B cell (primary cell): ENCODE results near the gene ATXN1. TPM values are rescaled to one million over a fixed set of nuclear protein-coding genes. Genes with fewer than 3 reads are reported as not detected.

Experiments used
- ATAC-seq: fragments of 200-7000 bp; cut with Tn5 transposase; one replicate; pipeline ENCODE4 v1.10.0; 2021; ENCODE audit warnings: low read depth, mild to moderate bottlenecking, moderate number of reproducible peaks, moderate library complexity
- CTCF ChIA-PET: fragments of 350-600 bp; sonication (Branson Sonifier 250); formaldehyde crosslinking; loops from one replicate; lab custom pipeline; 2021; ENCODE audit warnings: antibody characterized with exemption, inconsistent platforms; lab: Charles Lee
- POLR2A ChIA-PET: fragments of 350-600 bp; sonication (Branson Sonifier 250); formaldehyde crosslinking; loops from one replicate; lab custom pipeline; 2021; ENCODE audit warnings: antibody characterized with exemption; lab: Charles Lee
- DNase-seq: peaks from one replicate; pipeline ENCODE4 v3.0.0; 2013
- H2AFZ ChIP-seq: 2 replicates; pipeline ENCODE4 v1.6.1; 2012; ENCODE audit warnings: mild to moderate bottlenecking, low read depth, low read length; ENCODE audit not compliant: insufficient read depth, poor library complexity, severe bottlenecking
- H3K27ac ChIP-seq, 2 donors: 1 replicate in 1 of 2; 2 replicates in 1 of 2; pipeline ENCODE4 v1.5.1; 2012 to 2013; ENCODE audit warnings: low read length in 2 of 2, mild to moderate bottlenecking in 2 of 2, moderate library complexity in 1 of 2
- H3K27me3 ChIP-seq, 4 experiments: fragments of 200-600 bp in 1 of 4; sonication (generic) in 1 of 4; replicated peaks in 1 of 4; 1 replicate in 2 of 4; 2 replicates in 2 of 4; pipeline versions ENCODE4 v1.6.1 to v1.7.0; 2013 to 2016; ENCODE audit warnings: low read length in 3 of 4, mild to moderate bottlenecking in 2 of 4, mixed read lengths in 1 of 4, moderate library complexity in 1 of 4; ENCODE audit not compliant: insufficient read depth in 4 of 4, control insufficient read depth in 3 of 4; ENCODE audit errors: control extremely low read depth in 1 of 4
- H3K36me3 ChIP-seq, 2 experiments: replicated peaks in 1 of 2; 1 replicate in 1 of 2; 2 replicates in 1 of 2; pipeline versions ENCODE4 v1.6.1 to v1.7.1; 2013; ENCODE audit warnings: low read length in 1 of 2; ENCODE audit not compliant: insufficient read depth in 2 of 2, control insufficient read depth in 1 of 2; ENCODE audit errors: control extremely low read depth in 1 of 2, extremely low read depth in 1 of 2
- H3K4me1 ChIP-seq, 2 donors: fragments of 200-600 bp in 1 of 2; sonication (generic) in 1 of 2; 1 replicate in 1 of 2; 2 replicates in 1 of 2; pipeline versions ENCODE4 v1.5.1 to v1.6.1; 2013 to 2017; ENCODE audit warnings: low read length in 2 of 2; ENCODE audit not compliant: control insufficient read depth in 2 of 2, insufficient read depth in 2 of 2
- H3K4me2 ChIP-seq: replicated peaks from 2 replicates; pipeline ENCODE3; 2012; ENCODE audit warnings: mild to moderate bottlenecking, low read depth, low read length; ENCODE audit not compliant: poor library complexity, severe bottlenecking
- H3K4me3 ChIP-seq, 5 experiments: fragments of 200-600 bp in 1 of 5; sonication (generic) in 1 of 5; 1 replicate in 3 of 5; 2 replicates in 2 of 5; pipeline versions ENCODE4 v1.5.1 to v1.7.0; 2011 to 2016; ENCODE audit warnings: low read length in 4 of 5, mild to moderate bottlenecking in 4 of 5, low read depth in 2 of 5, control low read depth in 1 of 5, moderate library complexity in 1 of 5; ENCODE audit not compliant: insufficient read depth in 1 of 5; ENCODE audit errors: control extremely low read depth in 1 of 5, extremely low read depth in 1 of 5
- H3K79me2 ChIP-seq: fragments of 200-600 bp; sonication (generic); one replicate; pipeline ENCODE4 v1.6.0; 2016; ENCODE audit warnings: low read length; ENCODE audit not compliant: control insufficient read depth, insufficient read depth
- H3K9ac ChIP-seq: fragments of 200-600 bp; sonication (generic); 2 replicates; pipeline ENCODE4 v1.6.1; 2017; ENCODE audit warnings: mild to moderate bottlenecking, low read length, moderate library complexity
- H3K9me3 ChIP-seq, 3 donors: one replicate each; pipeline versions ENCODE4 v1.6.1 to v1.7.1; 2013; ENCODE audit warnings: low read length in 2 of 3; ENCODE audit not compliant: control insufficient read depth in 2 of 3, insufficient read depth in 1 of 3; ENCODE audit errors: control extremely low read depth in 1 of 3
- H4K20me1 ChIP-seq: 2 replicates; pipeline ENCODE4 v1.6.0; 2012; ENCODE audit warnings: mild to moderate bottlenecking, low read length; ENCODE audit not compliant: insufficient read depth, control insufficient read depth, poor library complexity, severe bottlenecking
- H3K27ac Mint-ChIP-seq: one replicate; pipeline ENCODE4 v1.8.0; 2021; ENCODE audit warnings: mixed read lengths
- H3K27me3 Mint-ChIP-seq: one replicate; pipeline ENCODE4 v1.8.0; 2021; ENCODE audit warnings: mixed read lengths
- H3K4me1 Mint-ChIP-seq: one replicate; pipeline ENCODE4 v1.8.0; 2021; ENCODE audit warnings: mixed read lengths
- H3K4me3 Mint-ChIP-seq: one replicate; pipeline ENCODE4 v1.8.0; 2021; ENCODE audit warnings: mixed read lengths
- H3K9me3 Mint-ChIP-seq: one replicate; pipeline ENCODE4 v1.8.0; 2022; ENCODE audit warnings: mixed read lengths; ENCODE audit not compliant: insufficient read depth
- CTCF ChIP-seq: fragments of 200-600 bp; IDR thresholded peaks from one replicate; pipeline ENCODE4 v1.8.0; 2022; ENCODE audit warnings: antibody characterized with exemption, mild to moderate bottlenecking
- EZH2 ChIP-seq: IDR thresholded peaks from 2 replicates; pipeline ENCODE4 v1.6.1; 2012; ENCODE audit warnings: borderline replicate concordance, low read depth, mild to moderate bottlenecking, moderate library complexity, low read length; ENCODE audit not compliant: insufficient read depth, poor library complexity, severe bottlenecking
- WGBS: methylation state at CpG from one replicate; pipeline ENCODE4 v1.1.5; 2013; ENCODE audit warnings: missing lambda C conversion rate; ENCODE audit not compliant: insufficient coverage; 5-methylcytosine and 5-hydroxymethylcytosine counted together
- intact Hi-C: fragments of 100-400 bp; cut with micrococcal nuclease; formaldehyde crosslinking; loops from one replicate; pipeline ENCODE4 v1.10.0; 2022
- polyA plus RNA-seq: library from polyadenylated mRNA; depleted of rRNA; stranded (reverse); fragments of >200 nt; gene quantifications from 2 replicates; pipeline ENCODE4 v1.2.3, GENCODE V29; 2012
- total RNA-seq, 2 donors: library from RNA; stranded (reverse); fragments of 120-200 nt in 1 of 2; gene quantifications; 1 replicate in 1 of 2; 2 replicates in 1 of 2; pipeline versions ENCODE4 v1.2.3 to v1.2.4, GENCODE V29; 2013 to 2022

ATXN1 gene
- total and polyA plus RNA-seq, 2 donors (not counting 1 experiment from before 2014, with no cell fraction given): 5.7 to 63.8 TPM

GRCh38 chr6:16327777-16328325, 433.4 kb downstream of the ATXN1 start:
- H3K27ac Mint-ChIP-seq: no peak overlapping the region
- no peak overlapping the region for H3K4me3 Mint-ChIP-seq

GRCh38 chr6:16326971-16327776, 434.1 kb downstream of the ATXN1 start:
- no peak overlapping the region for H3K4me3 ChIP-seq
- Mint-ChIP-seq H3K9me3 (no peaks in the 10 kb centered on the region), H3K27ac (no peak overlapping the region), H3K27me3 (no peaks in the 10 kb centered on the region), H3K4me1 (peaks cover 21% of the 10 kb centered on the region), H3K4me3 (no peak overlapping the region)
- H4K20me1 ChIP-seq: no peaks in the 10 kb centered on the region
- ATAC-seq (no peak), DNase-seq (no peak)
- no peak overlapping the region for H3K9ac ChIP-seq
- POLR2A ChIA-PET: no interaction called here
- CTCF ChIA-PET: interaction anchor here (1.9 kb wide), 1 partner anchor 10 kb away, joined by 11 read pairs; no protein-coding TSS in a partner anchor
- TF ChIP-seq CTCF (no peak), EZH2 (no peak)
- H3K4me2 ChIP-seq: no peak overlapping the region
- H3K27me3 ChIP-seq: no peaks in the 10 kb centered on the region
- H3K9me3 ChIP-seq: no peaks in the 10 kb centered on the region
- H2AFZ ChIP-seq: no peak overlapping the region
- H3K27ac ChIP-seq: no peak overlapping the region
- peaks cover 14 to 20% of the 10 kb centered on the region in 2 donors for H3K4me1 ChIP-seq
- no peaks in the 10 kb centered on the region for H3K36me3 ChIP-seq
- H3K79me2 ChIP-seq: no peaks in the 10 kb centered on the region
- 98% methylated on average over 43 of the region's 43 CpGs for WGBS
- intact Hi-C loops: no loop called here

More at GRCh38 chr6:16327777-16328325, 433.4 kb downstream of the ATXN1 start:
- H3K79me2 ChIP-seq: no peaks in the 10 kb centered on the region
- no peaks in the 10 kb centered on the region for H3K27me3 ChIP-seq
- no peak for ATAC-seq
- H3K9ac ChIP-seq: no peak overlapping the region
- Mint-ChIP-seq H3K27me3 (no peaks in the 10 kb centered on the region), H3K9me3 (no peaks in the 10 kb centered on the region), H3K4me1 (peaks cover 14% of the 10 kb centered on the region)
- H3K4me2 ChIP-seq: no peak overlapping the region
- no peak overlapping the region for H3K4me3 ChIP-seq
- no peak overlapping the region for H2AFZ ChIP-seq
- no peaks in the 10 kb centered on the region for H3K9me3 ChIP-seq
- H3K36me3 ChIP-seq: no peaks in the 10 kb centered on the region
- no peaks in the 10 kb centered on the region for H4K20me1 ChIP-seq
- no peak for DNase-seq
- no peak overlapping the region for H3K27ac ChIP-seq
- WGBS: over 99% methylated on average over 34 of the region's 34 CpGs
- intact Hi-C loops: no loop called here
- TF ChIP-seq EZH2: no peak
- CTCF ChIA-PET: interaction anchor here (6.5 kb wide), 1 partner anchor 9 kb away, joined by 87 read pairs; no protein-coding TSS in a partner anchor
- POLR2A ChIA-PET: interaction anchor here (0.6 kb wide), 1 partner anchor 10 kb away, joined by 3 read pairs; no protein-coding TSS in a partner anchor
- peaks cover 12 to 16% of the 10 kb centered on the region in 2 donors for H3K4me1 ChIP-seq
